Coronary artery (tissue), 2 donors: ENCODE data around the gene TMEM141.

Experiments
- DNase-seq: peaks from one replicate; pipeline ENCODE4 v3.0.0-alpha.2; 2017; ENCODE audit warnings: low spot score
- H3K27ac ChIP-seq, 2 donors: fragments of 200-600 bp; sonication (generic); one replicate each; pipeline ENCODE4 v1.5.1; 2016 to 2019
- H3K4me3 ChIP-seq: fragments of 200-600 bp; sonication (generic); 2 replicates; pipeline ENCODE4 v1.5.1; 2016; ENCODE audit warnings: mild to moderate bottlenecking, moderate library complexity
- TF ChIP-seq, protein P1 (sequence below): fragments of 200-600 bp; sonication (generic); IDR thresholded peaks from one replicate; pipeline ENCODE4 v1.5.1; 2019; ENCODE audit warnings: antibody characterized with exemption

TMEM141 gene

GRCh38 chr9:136769710-136770191 is 21.4 kb upstream of the TMEM141 start:
- no peak for DNase-seq
- Histone ChIP-seq H3K27ac (no peak overlapping the region), H3K4me3 (no peak overlapping the region)
- TF ChIP-seq, protein P1, sequence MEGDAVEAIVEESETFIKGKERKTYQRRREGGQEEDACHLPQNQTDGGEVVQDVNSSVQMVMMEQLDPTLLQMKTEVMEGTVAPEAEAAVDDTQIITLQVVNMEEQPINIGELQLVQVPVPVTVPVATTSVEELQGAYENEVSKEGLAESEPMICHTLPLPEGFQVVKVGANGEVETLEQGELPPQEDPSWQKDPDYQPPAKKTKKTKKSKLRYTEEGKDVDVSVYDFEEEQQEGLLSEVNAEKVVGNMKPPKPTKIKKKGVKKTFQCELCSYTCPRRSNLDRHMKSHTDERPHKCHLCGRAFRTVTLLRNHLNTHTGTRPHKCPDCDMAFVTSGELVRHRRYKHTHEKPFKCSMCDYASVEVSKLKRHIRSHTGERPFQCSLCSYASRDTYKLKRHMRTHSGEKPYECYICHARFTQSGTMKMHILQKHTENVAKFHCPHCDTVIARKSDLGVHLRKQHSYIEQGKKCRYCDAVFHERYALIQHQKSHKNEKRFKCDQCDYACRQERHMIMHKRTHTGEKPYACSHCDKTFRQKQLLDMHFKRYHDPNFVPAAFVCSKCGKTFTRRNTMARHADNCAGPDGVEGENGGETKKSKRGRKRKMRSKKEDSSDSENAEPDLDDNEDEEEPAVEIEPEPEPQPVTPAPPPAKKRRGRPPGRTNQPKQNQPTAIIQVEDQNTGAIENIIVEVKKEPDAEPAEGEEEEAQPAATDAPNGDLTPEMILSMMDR = peak; percentile 35

DNA sequence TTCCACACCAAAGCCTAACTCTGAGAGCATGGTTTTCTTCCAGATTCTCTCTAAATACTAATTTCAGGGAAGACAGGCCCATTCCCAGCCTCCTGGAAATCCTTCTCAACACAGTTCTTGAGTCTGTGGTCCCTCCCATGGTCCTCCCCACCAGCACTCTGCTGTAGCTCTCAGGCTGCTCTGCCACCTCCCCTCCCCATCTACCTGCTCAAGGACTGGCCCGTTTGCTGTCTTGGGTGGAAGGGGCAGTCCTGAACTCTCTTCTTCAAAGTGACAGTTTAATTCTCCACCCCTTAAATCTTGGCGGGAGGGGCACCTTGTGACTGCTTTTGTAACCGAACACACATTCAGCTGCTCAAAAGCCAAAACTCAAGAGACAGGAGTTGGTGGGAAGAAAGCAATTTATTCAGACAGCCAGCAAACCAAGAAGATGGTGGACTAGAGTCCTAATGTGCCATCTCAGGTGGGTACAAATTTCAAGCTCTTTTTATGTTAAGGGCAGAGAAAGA is 19.2 kb upstream of the TMEM141 start:
- Histone ChIP-seq H3K4me3 (no peak overlapping the region), H3K27ac (no peak overlapping the region)
- TF ChIP-seq, protein P1 = no peak
- no peak for DNase-seq

DNA sequence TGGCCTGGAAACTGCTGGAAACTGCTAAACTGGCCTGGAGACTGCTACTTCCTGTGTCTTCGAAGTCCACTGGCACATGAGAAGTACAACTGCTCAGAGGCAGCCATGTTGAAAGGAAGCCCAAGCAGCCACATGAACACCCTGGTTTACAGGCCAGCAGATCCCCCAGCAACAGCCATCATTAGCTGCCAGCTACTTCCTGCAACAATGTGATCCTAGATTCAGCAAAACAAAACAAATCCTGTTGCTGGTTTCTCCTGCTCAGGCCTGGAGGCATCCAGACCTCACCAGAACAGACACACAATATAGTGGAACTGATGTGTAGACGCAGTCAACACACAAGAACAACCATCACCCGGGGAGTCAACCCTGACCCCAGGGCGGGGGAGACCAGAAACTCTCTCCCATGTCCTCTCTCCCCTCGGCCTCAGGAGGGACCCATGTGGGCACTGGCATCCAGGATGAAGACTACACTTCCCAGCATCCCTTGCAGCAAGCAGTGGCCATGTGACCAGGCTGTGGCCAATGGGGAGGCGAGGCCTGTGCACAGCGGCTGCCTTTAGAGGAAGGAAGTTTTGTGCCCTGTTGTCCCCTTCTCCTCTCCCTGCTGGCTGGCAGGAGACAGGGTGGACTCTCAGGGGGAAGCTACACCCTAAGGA is 17.6 kb upstream of the TMEM141 start:
- TF ChIP-seq, protein P1 = no peak
- no peak overlapping the region for H3K27ac ChIP-seq
- DNase-seq = no peak
- H3K4me3 ChIP-seq = no peak overlapping the region

DNA sequence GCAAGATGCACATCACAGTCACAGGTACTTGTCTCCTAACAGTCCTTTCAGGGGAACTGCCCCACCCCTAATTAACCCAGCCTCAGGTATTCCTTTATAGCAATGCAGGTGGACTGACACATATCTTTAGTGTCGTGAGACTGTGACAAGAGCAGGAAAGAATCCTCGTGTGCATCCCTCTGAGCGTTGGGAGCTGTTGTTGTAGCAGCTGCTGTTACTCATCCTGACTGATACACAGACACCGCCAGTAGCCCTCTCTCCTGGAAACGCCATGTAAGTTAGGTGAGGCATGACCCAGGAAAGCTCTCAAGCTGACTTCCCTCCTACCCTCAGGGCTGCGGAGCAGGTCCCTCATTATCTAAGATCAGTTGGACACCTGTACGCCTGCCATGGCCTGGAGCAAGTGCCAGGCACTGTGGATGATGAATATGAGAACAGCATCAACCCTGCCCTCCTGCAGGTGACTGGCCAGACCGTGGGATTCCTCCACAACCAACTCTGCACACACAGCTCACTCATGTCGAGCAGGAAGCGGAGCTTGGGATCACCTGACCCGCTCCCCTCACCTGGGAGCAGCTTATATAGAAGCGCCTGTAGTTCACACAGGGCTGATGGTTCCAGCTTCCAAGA is 16.6 kb upstream of the TMEM141 start:
- H3K27ac ChIP-seq = no peak overlapping the region
- H3K4me3 ChIP-seq = no peak overlapping the region
- no peak for DNase-seq
- TF ChIP-seq, protein P1 = no peak

DNA sequence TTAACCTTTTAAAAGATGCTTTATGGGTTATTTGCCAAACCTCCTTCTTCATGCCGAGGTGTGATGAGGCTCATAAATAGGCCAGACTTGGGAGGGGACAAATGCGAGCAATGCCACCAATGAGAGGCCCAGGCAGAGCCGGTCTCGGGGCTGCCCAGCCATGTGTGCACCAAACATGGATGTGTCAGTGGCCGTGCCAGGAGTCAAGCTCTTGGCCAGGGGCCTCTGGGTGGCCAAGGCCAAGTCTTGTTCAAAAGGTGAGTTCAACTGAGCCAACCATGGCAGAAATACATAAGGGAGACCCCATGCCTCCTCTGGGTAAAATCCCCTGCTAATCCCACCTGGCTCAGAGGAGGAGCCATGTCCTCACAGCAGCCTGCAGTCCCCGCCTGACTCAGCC is 16.0 kb upstream of the TMEM141 start:
- Histone ChIP-seq H3K4me3 (no peak overlapping the region), H3K27ac (no peak overlapping the region)
- DNase-seq = no peak
- TF ChIP-seq, protein P1 = no peak

DNA sequence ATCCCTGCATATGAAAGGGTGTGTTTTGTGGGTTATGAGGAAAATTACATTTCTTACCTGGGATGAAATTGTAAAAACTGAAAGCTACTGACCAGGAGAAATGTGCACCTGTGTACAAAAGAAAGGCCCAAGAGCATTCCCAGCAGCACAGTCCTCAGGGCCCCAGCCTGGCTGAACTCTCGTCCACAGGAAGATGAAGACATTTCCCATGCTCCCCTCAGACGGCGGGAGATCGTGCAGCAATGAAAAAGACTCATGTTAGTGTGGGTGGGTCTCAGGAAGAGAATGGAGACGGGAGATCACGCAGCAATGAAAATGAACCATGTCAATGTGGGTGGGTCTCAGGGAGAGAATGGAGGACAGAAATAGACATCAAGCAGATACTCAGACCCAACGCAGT is 14.2 kb upstream of the TMEM141 start:
- TF ChIP-seq, protein P1 = no peak
- Histone ChIP-seq H3K4me3 (no peak overlapping the region), H3K27ac (no peak overlapping the region)
- no peak for DNase-seq

GRCh38 chr9:136777359-136777758 is 13.8 kb upstream of the TMEM141 start:
- no peak for DNase-seq
- TF ChIP-seq, protein P1 = no peak
- Histone ChIP-seq H3K4me3 (no peak overlapping the region), H3K27ac (no peak overlapping the region)
